ENCODE measurements around the gene ERBB2.
A peak's percentile ranks its signal among the peaks of the same experiment; 100 is the strongest.

The ERBB2 gene

DNA sequence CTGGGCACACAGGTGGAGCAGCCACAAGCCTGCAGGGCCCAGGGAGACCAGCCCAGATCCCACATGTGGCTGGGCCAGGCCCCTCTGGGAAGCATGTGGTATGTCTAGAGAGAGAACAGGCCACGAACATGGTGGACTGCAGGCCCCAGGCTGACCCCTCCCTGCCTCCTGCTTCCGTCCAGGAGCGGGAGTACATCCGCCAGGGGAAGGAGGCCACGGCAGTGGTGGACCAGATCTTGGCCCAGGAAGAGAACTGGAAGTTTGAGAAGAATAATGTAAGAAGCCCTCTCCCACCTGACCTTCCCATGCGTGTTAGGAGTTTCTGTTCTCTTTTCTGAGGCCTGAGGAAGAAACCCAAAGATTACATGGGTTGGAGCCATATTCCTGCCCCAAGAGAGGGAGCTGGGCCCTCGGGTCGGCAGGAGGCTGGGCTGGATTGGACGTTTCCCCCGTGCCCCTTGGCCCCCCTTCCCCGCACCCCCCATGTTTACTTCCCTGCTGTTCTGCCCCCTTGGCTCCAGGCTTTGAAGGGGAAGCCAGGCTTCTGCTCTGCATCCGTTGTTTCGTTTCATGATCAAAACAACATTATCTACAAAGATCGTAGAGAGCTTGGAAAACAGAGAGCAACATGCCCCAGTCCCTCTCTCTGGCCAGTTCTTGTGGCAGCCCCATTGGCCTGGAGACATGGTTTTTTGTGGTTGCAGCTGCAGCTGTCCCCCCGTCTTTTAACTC is 40.4 kb upstream of the ERBB2 start:
- Histone ChIP-seq H3K9me3 (ENCODE audit: control insufficient read depth in 1 of 2, low read length in 2 of 2) (no peaks in the 10 kb centered on the region), H3K4me3 (ENCODE audit: low read depth in 1 of 2, low read length in 2 of 2) (no peak overlapping the region), H3K36me3 (ENCODE audit: control insufficient read depth in 1 of 2, insufficient read depth in 2 of 2, low read length in 2 of 2) (peaks cover 35 to 52% of the 10 kb centered on the region in 2 donors), H3K4me1 (ENCODE audit: control insufficient read depth in 1 of 2, insufficient read depth in 2 of 2, low read length in 2 of 2) (peaks cover 23 to 27% of the 10 kb centered on the region in 2 donors), H3K9ac (ENCODE audit: low read depth in 1 of 2, low read length in 2 of 2) (no peak overlapping the region), H3K27ac (ENCODE audit: low read depth, low read length) (peak overlapping the region; percentile 25), H3K27me3 (ENCODE audit: control insufficient read depth in 1 of 2, insufficient read depth in 2 of 2, low read length in 2 of 2) (no peaks in the 10 kb centered on the region)

DNA sequence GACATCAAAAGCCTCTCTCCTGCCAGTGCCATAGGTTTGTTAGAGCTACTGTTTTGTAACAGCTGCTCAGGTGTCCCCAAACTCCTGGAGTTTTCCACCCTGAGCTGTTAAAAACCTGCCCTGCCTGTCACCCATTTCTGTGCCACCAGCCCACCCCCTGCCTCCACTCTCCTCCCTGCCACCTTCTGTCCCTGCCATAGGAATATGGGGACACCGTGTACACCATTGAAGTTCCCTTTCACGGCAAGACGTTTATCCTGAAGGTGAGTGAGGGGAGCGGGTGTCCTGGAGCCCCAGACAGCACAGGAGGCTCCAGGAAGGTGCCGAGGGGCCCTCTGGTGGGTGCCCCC is 39.9 kb upstream of the ERBB2 start:
- Histone ChIP-seq H3K27ac (ENCODE audit: low read depth, low read length) (no peak overlapping the region), H3K9me3 (ENCODE audit: control insufficient read depth in 1 of 2, low read length in 2 of 2) (no peaks in the 10 kb centered on the region), H3K27me3 (ENCODE audit: control insufficient read depth in 1 of 2, insufficient read depth in 2 of 2, low read length in 2 of 2) (no peaks in the 10 kb centered on the region), H3K4me1 (ENCODE audit: control insufficient read depth in 1 of 2, insufficient read depth in 2 of 2, low read length in 2 of 2) (peaks cover 24 to 32% of the 10 kb centered on the region in 2 donors), H3K9ac (ENCODE audit: low read depth in 1 of 2, low read length in 2 of 2) (no peak overlapping the region), H3K4me3 (ENCODE audit: low read depth in 1 of 2, low read length in 2 of 2) (no peak overlapping the region), H3K36me3 (ENCODE audit: control insufficient read depth in 1 of 2, insufficient read depth in 2 of 2, low read length in 2 of 2) (peaks cover 30 to 50% of the 10 kb centered on the region in 2 donors)

DNA sequence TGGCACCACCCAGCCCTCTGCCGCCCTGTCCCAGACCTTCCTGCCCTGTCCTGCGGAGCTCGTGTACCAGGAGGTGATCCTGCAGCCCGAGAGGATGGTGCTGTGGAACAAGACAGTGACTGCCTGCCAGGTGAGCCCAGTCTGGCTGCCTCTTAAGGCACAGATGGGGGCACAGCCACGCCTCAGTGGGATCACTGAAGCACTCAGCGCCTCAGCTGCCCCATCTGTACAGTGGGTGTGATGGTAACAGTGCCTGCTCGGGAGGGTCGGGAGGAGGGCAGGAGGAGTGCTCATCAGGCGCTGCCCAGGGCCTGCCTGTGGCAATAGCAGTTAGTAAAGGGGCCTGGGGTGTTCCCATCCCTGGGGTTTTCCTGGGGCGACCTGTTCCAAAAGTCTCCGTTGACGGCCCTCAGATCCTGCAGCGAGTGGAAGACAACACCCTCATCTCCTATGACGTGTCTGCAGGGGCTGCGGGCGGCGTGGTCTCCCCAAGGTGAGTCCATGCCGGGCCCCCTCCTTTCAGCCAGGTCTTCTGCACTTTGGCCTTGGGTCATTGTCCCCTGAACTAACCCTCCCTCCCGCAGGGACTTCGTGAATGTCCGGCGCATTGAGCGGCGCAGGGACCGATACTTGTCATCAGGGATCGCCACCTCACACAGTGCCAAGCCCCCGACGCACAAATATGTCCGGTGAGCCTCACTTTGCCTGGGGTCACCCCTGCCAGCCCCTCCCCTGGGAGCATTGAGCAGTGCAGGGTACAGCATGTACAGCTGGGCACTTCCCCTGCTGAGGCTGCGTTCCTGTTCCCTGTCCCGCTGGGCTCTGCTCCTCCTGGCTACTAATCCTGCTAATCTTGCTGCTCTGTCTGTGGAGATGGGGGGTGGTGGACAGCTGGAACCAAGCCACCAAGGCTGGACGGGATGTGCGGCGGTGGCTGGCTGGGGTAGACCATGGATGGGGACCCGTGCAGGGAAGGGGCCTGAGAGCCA is 39.2 kb upstream of the ERBB2 start:
- Histone ChIP-seq H3K4me1 (ENCODE audit: control insufficient read depth in 1 of 2, insufficient read depth in 2 of 2, low read length in 2 of 2) (peaks cover 24 to 32% of the 10 kb centered on the region in 2 donors), H3K36me3 (ENCODE audit: control insufficient read depth in 1 of 2, insufficient read depth in 2 of 2, low read length in 2 of 2) (peaks cover 30 to 50% of the 10 kb centered on the region in 2 donors), H3K27ac (ENCODE audit: low read depth, low read length) (no peak overlapping the region), H3K9ac (ENCODE audit: low read depth in 1 of 2, low read length in 2 of 2) (no peak overlapping the region), H3K9me3 (ENCODE audit: control insufficient read depth in 1 of 2, low read length in 2 of 2) (no peaks in the 10 kb centered on the region), H3K27me3 (ENCODE audit: control insufficient read depth in 1 of 2, insufficient read depth in 2 of 2, low read length in 2 of 2) (peaks cover under 1 to 2% of the 10 kb centered on the region in 2 donors), H3K4me3 (ENCODE audit: low read depth in 1 of 2, low read length in 2 of 2) (no peak overlapping the region)

DNA sequence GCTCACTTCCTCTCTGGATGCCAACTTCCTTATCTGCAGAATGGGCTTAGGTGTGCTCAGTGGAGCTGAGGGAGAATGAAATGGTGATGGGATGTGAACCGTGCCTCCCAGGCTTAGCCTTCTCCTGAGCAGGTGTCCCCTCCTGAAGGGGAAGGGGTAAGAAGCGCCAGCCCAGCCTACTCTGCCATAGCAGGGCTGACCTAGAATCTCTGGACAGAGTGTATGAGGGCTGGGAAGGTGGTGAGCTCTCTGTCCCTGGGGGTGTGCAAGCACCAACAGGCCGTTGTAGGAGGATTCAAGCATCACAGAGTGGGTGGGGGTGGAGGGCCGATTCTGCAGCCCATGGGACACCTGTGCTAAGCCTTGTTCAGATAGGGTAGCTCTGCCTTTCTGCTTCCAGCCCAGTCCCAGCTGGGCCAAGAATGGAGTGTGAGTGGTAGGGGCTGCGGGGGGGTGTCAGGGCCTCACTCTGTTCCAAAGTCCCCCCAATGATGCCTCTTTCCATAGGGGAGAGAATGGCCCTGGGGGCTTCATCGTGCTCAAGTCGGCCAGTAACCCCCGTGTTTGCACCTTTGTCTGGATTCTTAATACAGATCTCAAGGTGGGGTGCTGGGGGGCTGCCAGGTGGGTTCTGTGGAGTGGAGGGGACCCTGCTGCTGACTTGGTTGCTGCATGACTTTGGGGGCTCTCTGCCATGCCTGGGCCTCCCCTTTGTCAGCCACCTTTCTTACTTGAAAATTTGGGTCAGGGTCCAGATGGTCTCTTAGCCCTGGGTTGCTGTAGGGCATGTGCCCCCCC is 37.9 kb upstream of the ERBB2 start:
- Histone ChIP-seq H3K4me1 (ENCODE audit: control insufficient read depth in 1 of 2, insufficient read depth in 2 of 2, low read length in 2 of 2) (peaks cover 26 to 36% of the 10 kb centered on the region in 2 donors), H3K9ac (ENCODE audit: low read depth in 1 of 2, low read length in 2 of 2) (peak overlapping the region in 1 of 2 donors; percentile 10), H3K27me3 (ENCODE audit: control insufficient read depth in 1 of 2, insufficient read depth in 2 of 2, low read length in 2 of 2) (peaks cover 13% of the 10 kb centered on the region in 2 donors), H3K27ac (ENCODE audit: low read depth, low read length) (no peak overlapping the region), H3K4me3 (ENCODE audit: low read depth in 1 of 2, low read length in 2 of 2) (no peak overlapping the region), H3K9me3 (ENCODE audit: control insufficient read depth in 1 of 2, low read length in 2 of 2) (no peaks in the 10 kb centered on the region), H3K36me3 (ENCODE audit: control insufficient read depth in 1 of 2, insufficient read depth in 2 of 2, low read length in 2 of 2) (peaks cover 30 to 40% of the 10 kb centered on the region in 2 donors)

DNA sequence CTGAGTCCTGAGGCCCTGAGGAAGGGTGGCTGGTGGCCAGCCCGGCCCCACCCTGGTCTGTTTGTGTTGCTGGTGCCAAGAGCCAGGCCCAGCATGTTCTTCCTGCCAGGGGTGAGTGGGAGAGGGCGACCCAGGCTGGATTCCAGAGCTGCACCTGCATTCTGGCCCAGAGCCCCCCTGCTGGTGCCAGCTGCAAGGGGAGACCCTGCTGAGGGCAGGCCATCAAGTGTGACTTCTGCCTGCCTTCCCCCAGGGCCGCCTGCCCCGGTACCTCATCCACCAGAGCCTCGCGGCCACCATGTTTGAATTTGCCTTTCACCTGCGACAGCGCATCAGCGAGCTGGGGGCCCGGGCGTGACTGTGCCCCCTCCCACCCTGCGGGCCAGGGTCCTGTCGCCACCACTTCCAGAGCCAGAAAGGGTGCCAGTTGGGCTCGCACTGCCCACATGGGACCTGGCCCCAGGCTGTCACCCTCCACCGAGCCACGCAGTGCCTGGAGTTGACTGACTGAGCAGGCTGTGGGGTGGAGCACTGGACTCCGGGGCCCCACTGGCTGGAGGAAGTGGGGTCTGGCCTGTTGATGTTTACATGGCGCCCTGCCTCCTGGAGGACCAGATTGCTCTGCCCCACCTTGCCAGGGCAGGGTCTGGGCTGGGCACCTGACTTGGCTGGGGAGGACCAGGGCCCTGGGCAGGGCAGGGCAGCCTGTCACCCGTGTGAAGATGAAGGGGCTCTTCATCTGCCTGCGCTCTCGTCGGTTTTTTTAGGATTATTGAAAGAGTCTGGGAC is 37.1 kb upstream of the ERBB2 start:
- Histone ChIP-seq H3K9me3 (ENCODE audit: control insufficient read depth in 1 of 2, low read length in 2 of 2) (no peaks in the 10 kb centered on the region), H3K4me1 (ENCODE audit: control insufficient read depth in 1 of 2, insufficient read depth in 2 of 2, low read length in 2 of 2) (peaks cover 30 to 40% of the 10 kb centered on the region in 2 donors), H3K36me3 (ENCODE audit: control insufficient read depth in 1 of 2, insufficient read depth in 2 of 2, low read length in 2 of 2) (peaks cover 27 to 34% of the 10 kb centered on the region in 2 donors), H3K27ac (ENCODE audit: low read depth, low read length) (no peak overlapping the region), H3K9ac (ENCODE audit: low read depth in 1 of 2, low read length in 2 of 2) (peak overlapping the region in 1 of 2 donors; percentile 10), H3K4me3 (ENCODE audit: low read depth in 1 of 2, low read length in 2 of 2) (no peak overlapping the region), H3K27me3 (ENCODE audit: control insufficient read depth in 1 of 2, insufficient read depth in 2 of 2, low read length in 2 of 2) (peaks cover 14 to 19% of the 10 kb centered on the region in 2 donors)

DNA sequence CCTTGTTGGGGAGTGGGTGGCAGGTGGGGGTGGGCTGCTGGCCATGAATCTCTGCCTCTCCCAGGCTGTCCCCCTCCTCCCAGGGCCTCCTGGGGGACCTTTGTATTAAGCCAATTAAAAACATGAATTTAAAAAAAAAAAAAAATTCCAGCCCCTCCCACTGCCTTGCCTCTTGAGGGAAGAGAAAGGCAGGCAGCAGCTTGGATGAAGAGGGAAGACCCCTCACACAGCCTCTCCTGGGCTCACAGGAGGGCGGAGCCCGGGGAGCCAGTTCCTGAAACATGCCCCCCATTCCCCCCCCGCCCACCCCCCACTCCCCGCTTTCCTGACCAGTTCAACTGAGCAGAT is 36.5 kb upstream of the ERBB2 start:
- Histone ChIP-seq H3K27ac (ENCODE audit: low read depth, low read length) (no peak overlapping the region), H3K36me3 (ENCODE audit: control insufficient read depth in 1 of 2, insufficient read depth in 2 of 2, low read length in 2 of 2) (peaks cover 22 to 29% of the 10 kb centered on the region in 2 donors), H3K27me3 (ENCODE audit: control insufficient read depth in 1 of 2, insufficient read depth in 2 of 2, low read length in 2 of 2) (peaks cover 14 to 19% of the 10 kb centered on the region in 2 donors), H3K4me3 (ENCODE audit: low read depth in 1 of 2, low read length in 2 of 2) (no peak overlapping the region), H3K4me1 (ENCODE audit: control insufficient read depth in 1 of 2, insufficient read depth in 2 of 2, low read length in 2 of 2) (peaks cover 30 to 40% of the 10 kb centered on the region in 2 donors), H3K9me3 (ENCODE audit: control insufficient read depth in 1 of 2, low read length in 2 of 2) (no peaks in the 10 kb centered on the region), H3K9ac (ENCODE audit: low read depth in 1 of 2, low read length in 2 of 2) (no peak overlapping the region)

DNA sequence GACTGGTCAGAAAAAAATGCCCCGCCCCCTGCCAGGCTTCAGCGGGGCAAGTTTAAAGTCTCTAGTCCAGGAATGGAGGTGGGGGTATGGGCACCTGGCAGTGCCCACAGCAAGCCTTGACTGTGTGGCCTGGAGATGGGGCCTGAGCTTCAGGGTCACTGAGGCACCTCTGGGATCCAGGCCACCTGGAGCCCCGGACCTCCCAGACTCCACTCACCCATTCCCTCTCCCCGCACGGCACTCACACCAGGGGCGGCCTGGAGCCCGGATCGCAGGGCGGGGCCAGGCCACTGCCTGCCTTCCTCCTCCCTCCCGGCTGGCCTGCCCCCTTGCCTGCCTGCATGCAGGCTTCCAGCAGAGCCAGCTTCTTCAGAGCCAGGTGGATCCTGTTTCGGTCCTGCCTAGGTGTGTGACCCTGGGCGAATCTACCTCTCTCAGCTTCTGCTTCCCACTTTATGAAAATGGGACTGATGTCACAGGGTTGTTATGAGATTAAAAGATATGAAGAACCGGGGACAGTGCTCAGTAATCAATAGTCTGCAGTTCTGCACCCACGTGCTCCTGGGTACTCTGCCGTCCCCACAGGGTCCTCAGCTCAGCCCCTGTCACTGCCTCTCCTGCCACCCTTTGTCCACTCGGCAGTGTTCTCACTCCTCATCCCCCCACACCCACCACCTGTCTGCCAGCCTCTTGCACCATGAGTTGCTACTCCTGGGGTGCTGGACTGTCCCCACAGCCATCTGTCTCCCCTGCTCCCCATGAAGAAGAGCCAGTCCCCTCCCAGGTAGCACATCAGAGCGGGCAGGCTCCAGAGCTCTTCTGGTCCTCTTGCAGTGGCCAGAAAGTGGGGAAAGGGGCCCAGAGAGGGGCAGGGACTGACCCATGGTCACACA is 35.9 kb upstream of the ERBB2 start:
- peaks cover 14 to 19% of the 10 kb centered on the region in 2 donors for H3K27me3 ChIP-seq (ENCODE audit: control insufficient read depth in 1 of 2, insufficient read depth in 2 of 2, low read length in 2 of 2)
- no peak overlapping the region for H3K9ac ChIP-seq (ENCODE audit: low read depth in 1 of 2, low read length in 2 of 2)
- H3K36me3 ChIP-seq (ENCODE audit: control insufficient read depth in 1 of 2, insufficient read depth in 2 of 2, low read length in 2 of 2), result peaks cover 17 to 24% of the 10 kb centered on the region in 2 donors
- H3K9me3 ChIP-seq (ENCODE audit: control insufficient read depth in 1 of 2, low read length in 2 of 2), result no peaks in the 10 kb centered on the region
- H3K27ac ChIP-seq (ENCODE audit: low read depth, low read length), result no peak overlapping the region
- H3K4me1 ChIP-seq (ENCODE audit: control insufficient read depth in 1 of 2, insufficient read depth in 2 of 2, low read length in 2 of 2), result peaks cover 34 to 40% of the 10 kb centered on the region in 2 donors
- no peak overlapping the region for H3K4me3 ChIP-seq (ENCODE audit: low read depth in 1 of 2, low read length in 2 of 2)

DNA sequence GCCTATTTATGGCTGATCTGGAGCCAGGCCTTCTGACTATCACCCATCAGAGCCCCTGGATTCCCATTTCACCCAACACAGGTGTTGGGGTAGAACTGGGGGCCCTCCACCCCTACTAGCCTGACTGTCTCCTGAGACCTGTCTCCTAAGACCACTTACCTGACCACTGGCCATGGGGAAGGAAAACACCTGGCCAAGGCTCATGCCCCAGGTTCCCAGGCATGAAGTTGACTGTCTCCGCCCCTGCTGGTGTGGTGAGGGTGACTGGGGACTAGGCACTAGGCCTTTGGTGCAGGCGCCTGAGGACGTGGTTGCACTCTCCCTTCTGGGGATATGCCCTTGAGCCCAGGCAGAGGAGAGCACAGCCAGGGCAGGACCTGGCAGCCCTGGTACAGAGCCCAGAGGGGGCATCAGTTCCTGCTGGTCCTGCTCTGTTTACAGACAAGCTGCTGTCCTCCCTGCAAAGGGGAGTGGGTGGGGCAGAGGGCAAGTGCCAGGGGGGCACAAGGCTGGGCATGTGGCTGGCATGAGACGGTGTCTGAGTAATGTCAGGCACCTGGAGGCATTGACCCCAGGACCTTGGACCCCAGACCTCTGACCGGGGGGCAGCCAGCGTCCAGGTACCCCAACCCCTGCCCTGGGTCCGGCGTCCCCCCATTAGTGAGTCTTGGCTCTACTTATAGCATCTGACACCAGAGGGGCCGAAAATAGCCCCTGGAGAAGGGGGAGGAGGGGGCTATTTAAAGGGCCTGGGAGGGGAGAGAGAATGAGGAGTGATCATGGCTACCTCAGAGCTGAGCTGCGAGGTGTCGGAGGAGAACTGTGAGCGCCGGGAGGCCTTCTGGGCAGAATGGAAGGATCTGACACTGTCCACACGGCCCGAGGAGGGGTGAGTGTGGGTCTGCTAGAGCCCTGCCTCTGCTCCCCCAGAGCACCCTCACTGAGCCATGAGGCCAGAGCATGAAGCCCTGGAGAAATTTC is 35.0 kb upstream of the ERBB2 start, which contains the start of gene TCAP:
Gene TCAP (plus strand): TSS at position 769 of the 981 bp plus-strand sequence. CDS start 11 bp downstream, at position 780.
- Histone ChIP-seq H3K9me3 (ENCODE audit: control insufficient read depth in 1 of 2, low read length in 2 of 2) (no peaks in the 10 kb centered on the region), H3K36me3 (ENCODE audit: control insufficient read depth in 1 of 2, insufficient read depth in 2 of 2, low read length in 2 of 2) (peaks cover 14 to 24% of the 10 kb centered on the region in 2 donors), H3K27me3 (ENCODE audit: control insufficient read depth in 1 of 2, insufficient read depth in 2 of 2, low read length in 2 of 2) (peaks cover 14 to 19% of the 10 kb centered on the region in 2 donors), H3K4me1 (ENCODE audit: control insufficient read depth in 1 of 2, insufficient read depth in 2 of 2, low read length in 2 of 2) (peaks cover 34 to 40% of the 10 kb centered on the region in 2 donors), H3K4me3 (ENCODE audit: low read depth in 1 of 2, low read length in 2 of 2) (no peak within 1 kb of the TSS), H3K9ac (ENCODE audit: low read depth in 1 of 2, low read length in 2 of 2) (no peak within 1 kb of the TSS), H3K27ac (ENCODE audit: low read depth, low read length) (no peak within 1 kb of the TSS)
